ENCODE data around the gene MROH2A.

DNA sequence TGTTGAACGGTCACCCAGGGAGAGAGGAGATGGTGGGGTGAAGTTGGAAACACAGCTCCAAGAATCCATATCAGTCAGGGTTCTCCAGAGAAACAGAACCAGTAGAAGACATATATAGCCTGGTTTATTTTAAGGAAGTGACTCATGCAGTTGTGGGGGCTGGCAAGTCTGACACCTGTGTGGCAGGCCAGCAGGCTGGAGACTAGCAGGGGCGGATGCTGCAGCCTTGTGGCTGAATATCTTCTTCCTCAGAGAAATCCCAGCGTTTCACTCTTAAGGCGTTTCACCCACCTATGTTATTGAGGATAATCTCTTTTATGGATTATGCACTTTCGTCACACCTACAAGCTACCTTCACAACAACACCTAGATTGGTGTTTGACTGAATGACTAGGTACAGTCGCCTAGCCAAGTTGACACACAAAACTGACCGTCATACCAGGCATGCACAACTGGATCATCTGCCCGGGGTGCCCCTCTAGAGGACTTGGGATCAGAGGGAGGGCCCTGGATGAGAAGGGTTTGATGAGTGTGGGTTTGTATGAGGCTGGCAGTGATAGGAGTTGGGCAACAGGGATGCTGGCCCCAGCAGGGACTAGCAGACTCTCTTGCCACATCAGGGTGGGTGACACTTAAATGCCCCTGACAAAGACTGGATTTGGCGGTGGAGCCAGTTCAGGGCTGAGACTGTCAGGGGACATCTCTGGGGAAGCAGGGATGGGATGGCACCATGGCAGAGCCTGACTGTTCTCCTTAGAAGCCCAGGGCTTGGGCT lies 23.4 kb downstream of the MROH2A start:
- TF ChIP-seq, protein P1, sequence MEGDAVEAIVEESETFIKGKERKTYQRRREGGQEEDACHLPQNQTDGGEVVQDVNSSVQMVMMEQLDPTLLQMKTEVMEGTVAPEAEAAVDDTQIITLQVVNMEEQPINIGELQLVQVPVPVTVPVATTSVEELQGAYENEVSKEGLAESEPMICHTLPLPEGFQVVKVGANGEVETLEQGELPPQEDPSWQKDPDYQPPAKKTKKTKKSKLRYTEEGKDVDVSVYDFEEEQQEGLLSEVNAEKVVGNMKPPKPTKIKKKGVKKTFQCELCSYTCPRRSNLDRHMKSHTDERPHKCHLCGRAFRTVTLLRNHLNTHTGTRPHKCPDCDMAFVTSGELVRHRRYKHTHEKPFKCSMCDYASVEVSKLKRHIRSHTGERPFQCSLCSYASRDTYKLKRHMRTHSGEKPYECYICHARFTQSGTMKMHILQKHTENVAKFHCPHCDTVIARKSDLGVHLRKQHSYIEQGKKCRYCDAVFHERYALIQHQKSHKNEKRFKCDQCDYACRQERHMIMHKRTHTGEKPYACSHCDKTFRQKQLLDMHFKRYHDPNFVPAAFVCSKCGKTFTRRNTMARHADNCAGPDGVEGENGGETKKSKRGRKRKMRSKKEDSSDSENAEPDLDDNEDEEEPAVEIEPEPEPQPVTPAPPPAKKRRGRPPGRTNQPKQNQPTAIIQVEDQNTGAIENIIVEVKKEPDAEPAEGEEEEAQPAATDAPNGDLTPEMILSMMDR (IDR thresholded peaks at IDR 0.05; ENCODE audit: low read depth, low read length, poor library complexity, severe bottlenecking): no peak
- no peak for TF ChIP-seq EZH2phosphoT487 (IDR thresholded peaks at IDR 0.05; ENCODE audit: borderline replicate concordance, low read length)

All from DOHH2 (cell line).